ENCODE data around the gene RHBDD1.

- TF ChIP-seq CTCF (IDR thresholded peaks at IDR 0.05; ENCODE audit: insufficient read depth, low read depth, low read length), result no peak
- TF ChIP-seq EZH2 (IDR thresholded peaks at IDR 0.05; ENCODE audit: insufficient read depth, low read length), result no peak
Measured at GRCh38 chr2:226850024-226850423, 14.2 kb downstream of the RHBDD1 start.
